ENCODE data around the gene TSPAN32. TPM values are rescaled to one million over a fixed set of nuclear protein-coding genes. Genes with fewer than 3 reads are reported as not detected.

The TSPAN32 gene
- polyA plus RNA-seq, 4 donors, result 0.36 to 47.7 TPM; not detected in 2

DNA sequence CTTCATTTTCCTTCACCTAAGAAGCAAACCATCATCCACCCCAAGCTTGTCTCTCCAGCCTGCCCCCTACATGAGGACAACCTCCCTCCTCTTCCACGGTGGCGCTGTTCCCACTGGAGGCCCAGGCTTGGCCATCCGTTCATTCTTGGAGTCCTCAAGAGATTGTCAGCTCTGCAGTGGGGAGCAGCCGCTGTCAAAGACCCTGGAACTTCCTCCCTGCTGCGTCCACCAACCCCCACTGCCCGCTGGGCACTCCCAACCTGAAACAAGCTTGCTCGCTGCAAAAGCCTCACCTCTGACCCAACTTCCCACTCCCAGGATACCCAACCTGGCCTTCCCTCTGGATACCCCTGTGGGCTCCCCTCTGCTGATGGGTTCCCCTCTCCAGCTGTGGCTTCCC is 64.9 kb downstream of the TSPAN32 start:
- H3K4me1 ChIP-seq (ENCODE audit: control insufficient read depth in 3 of 3, insufficient read depth in 2 of 3, low read depth in 1 of 3, low read length in 2 of 3), result no peaks in the 10 kb centered on the region
- no peak overlapping the region for H3K27ac ChIP-seq (ENCODE audit: low read depth in 1 of 3, low read length in 2 of 3)
- FAIRE-seq (no peak), DNase-seq (no peak)
- H3K9me3 ChIP-seq (ENCODE audit: control insufficient read depth in 2 of 2, insufficient read depth in 1 of 2, low read depth in 1 of 2, low read length in 1 of 2), result no peaks in the 10 kb centered on the region
- H3K4me3 ChIP-seq (ENCODE audit: low read depth in 1 of 3, low read length in 3 of 3), result no peak overlapping the region
- H3K27me3 ChIP-seq (ENCODE audit: control insufficient read depth in 3 of 3, insufficient read depth in 3 of 3, low read length in 3 of 3), result no peaks in the 10 kb centered on the region
- WGBS, 3 donors, result 81 to 90% (median 84%) methylated on average over 7 of the region's 7 CpGs
- H3K36me3 ChIP-seq (ENCODE audit: control insufficient read depth in 3 of 3, insufficient read depth in 2 of 3, low read depth in 1 of 3, low read length in 3 of 3), result no peaks in the 10 kb centered on the region

- H3K4me1 ChIP-seq (ENCODE audit: control insufficient read depth in 3 of 3, insufficient read depth in 2 of 3, low read depth in 1 of 3, low read length in 2 of 3), result no peaks in the 10 kb centered on the region
- H3K27me3 ChIP-seq (ENCODE audit: control insufficient read depth in 3 of 3, insufficient read depth in 3 of 3, low read length in 3 of 3), result no peaks in the 10 kb centered on the region
- H3K27ac ChIP-seq (ENCODE audit: low read depth in 1 of 3, low read length in 2 of 3), result no peak overlapping the region
- no peak for FAIRE-seq
- 81 to 84% (median 82%) methylated on average over 17 of the region's 17 CpGs for WGBS, 3 donors
- H3K4me3 ChIP-seq (ENCODE audit: low read depth in 1 of 3, low read length in 3 of 3), result no peak overlapping the region
- H3K9me3 ChIP-seq (ENCODE audit: control insufficient read depth in 2 of 2, insufficient read depth in 1 of 2, low read depth in 1 of 2, low read length in 1 of 2), result no peaks in the 10 kb centered on the region
- no peak for DNase-seq
- H3K36me3 ChIP-seq (ENCODE audit: control insufficient read depth in 3 of 3, insufficient read depth in 2 of 3, low read depth in 1 of 3, low read length in 3 of 3), result no peaks in the 10 kb centered on the region
These were observed 65.7 kb downstream of the TSPAN32 start for GRCh38 chr11:2367266-2368160.

Other genes starting within 250 kb of the TSPAN32 start
- 100 to 1,000 TPM in 1 of 4 donors, 10 to 100 TPM in 1, under 1 TPM in 2; 0.45 to 183 (median 10.6) TPM for gene IGF2, start 162.6 kb upstream of the TSPAN32 start, polyA plus RNA-seq
- gene INS, start 140.8 kb upstream of the TSPAN32 start, polyA plus RNA-seq, result 100 to 1,000 TPM in 1 of 4 donors, 10 to 100 TPM in 1, 1 to 10 TPM in 1, under 1 TPM in 1; 0.58 to 124 (median 31.0) TPM
- 1 to 10 TPM in 1 of 4 donors, under 1 TPM in 1, not detected in 2; 0.10 to 1.7 TPM for gene TH, start 130.2 kb upstream of the TSPAN32 start, polyA plus RNA-seq
- gene ASCL2, start 31.4 kb upstream of the TSPAN32 start, polyA plus RNA-seq, result 10 to 100 TPM in 2 of 4 donors, 1 to 10 TPM in 1, under 1 TPM in 1; 0.89 to 16.5 (median 9.4) TPM
- gene C11orf21, start 95 bp upstream of the TSPAN32 start, polyA plus RNA-seq, result 10 to 100 TPM in 1 of 4 donors, under 1 TPM in 2, not detected in 1; 0.22 to 12.2 (median 0.58) TPM
- 100 to 1,000 TPM in 2 of 4 donors, 10 to 100 TPM in 2; 11.0 to 285 (median 134) TPM for gene CD81, start 75.3 kb downstream of the TSPAN32 start, polyA plus RNA-seq
- gene TSSC4, start 98.7 kb downstream of the TSPAN32 start, polyA plus RNA-seq, result 100 to 1,000 TPM in 1 of 4 donors, 10 to 100 TPM in 3; 24.2 to 113 (median 63.3) TPM
- gene TRPM5, start 142.5 kb downstream of the TSPAN32 start, polyA plus RNA-seq, result 1 to 10 TPM; 1.3 to 10.0 (median 2.9) TPM
- gene KCNQ1, start 143.0 kb downstream of the TSPAN32 start, polyA plus RNA-seq, result 10 to 100 TPM; 18.4 to 54.4 (median 21.3) TPM